WTC11 (cell line): ENCODE data around the gene CFAP77. TPM values are rescaled to one million over a fixed set of nuclear protein-coding genes. Genes with fewer than 3 reads are reported as not detected.

Source experiments
- ATAC-seq: fragments of 200-7000 bp; cut with Tn5 transposase; 2 replicates; pipeline ENCODE4 v1.10.0; 2021; ENCODE audit warnings: mild to moderate bottlenecking, moderate library complexity
- CTCF ChIA-PET: fragments of 300-600 bp; sonication (Branson Sonifier 250); formaldehyde crosslinking; loops from one replicate; lab custom pipeline; 2021; ENCODE audit warnings: antibody characterized with exemption; lab: Charles Lee
- POLR2A ChIA-PET: fragments of 350-600 bp; sonication (Branson Sonifier 250); formaldehyde crosslinking; loops from one replicate; lab custom pipeline; 2021; ENCODE audit warnings: antibody characterized with exemption; lab: Charles Lee
- DNase-seq: peaks from one replicate; pipeline ENCODE4 v3.0.0; 2021; ENCODE audit warnings: low spot score
- H3K27ac Mint-ChIP-seq: 2 replicates; pipeline ENCODE4 v1.8.0; 2021; ENCODE audit warnings: mixed read lengths
- H3K27me3 Mint-ChIP-seq: 2 replicates; pipeline ENCODE4 v1.8.0; 2021; ENCODE audit warnings: low read depth, mild to moderate bottlenecking, moderate library complexity, mixed read lengths
- H3K36me3 Mint-ChIP-seq: 2 replicates; pipeline ENCODE4 v1.8.0; 2021; ENCODE audit warnings: mixed read lengths
- H3K4me1 Mint-ChIP-seq: 2 replicates; pipeline ENCODE4 v1.8.0; 2022; ENCODE audit warnings: mixed read lengths
- H3K4me3 Mint-ChIP-seq: 2 replicates; pipeline ENCODE4 v1.8.0; 2021; ENCODE audit warnings: mild to moderate bottlenecking, moderate library complexity, mixed read lengths
- H3K9me3 Mint-ChIP-seq: 2 replicates; pipeline ENCODE4 v1.8.0; 2021; ENCODE audit warnings: mixed read lengths
- AR ChIP-seq: fragments of 250-450 bp; sonication (Bioruptor Pico); IDR thresholded peaks from 2 replicates; pipeline ENCODE4 v1.9.0; 2021; ENCODE audit warnings: mild to moderate bottlenecking
- ARID4B ChIP-seq: sonication (generic); formaldehyde crosslinking; IDR thresholded peaks from 2 replicates; pipeline ENCODE4 v1.8.0; 2023; ENCODE audit warnings: missing genetic modification reagents, mild to moderate bottlenecking, borderline replicate concordance
- CREB1 ChIP-seq: sonication (generic); formaldehyde crosslinking; IDR thresholded peaks from 2 replicates; pipeline ENCODE4 v1.8.0; 2023; ENCODE audit warnings: mild to moderate bottlenecking, missing genetic modification reagents
- CREM ChIP-seq: sonication (generic); formaldehyde crosslinking; IDR thresholded peaks from 2 replicates; pipeline ENCODE4 v1.8.1; 2022; ENCODE audit warnings: mild to moderate bottlenecking, missing genetic modification reagents, moderate library complexity
- E2F1 ChIP-seq: sonication (generic); formaldehyde crosslinking; IDR thresholded peaks from 2 replicates; pipeline ENCODE4 v1.8.0; 2022; ENCODE audit warnings: mild to moderate bottlenecking, missing genetic modification reagents
- ERG ChIP-seq: fragments of 250-450 bp; sonication (Bioruptor Pico); IDR thresholded peaks from 2 replicates; pipeline ENCODE4 v1.8.0; 2021; ENCODE audit warnings: mild to moderate bottlenecking
- ETV6 ChIP-seq: sonication (generic); formaldehyde crosslinking; IDR thresholded peaks from 2 replicates; pipeline ENCODE4 v1.8.1; 2022; ENCODE audit warnings: mild to moderate bottlenecking, missing genetic modification reagents
- FOXJ3 ChIP-seq: sonication (generic); formaldehyde crosslinking; IDR thresholded peaks from 2 replicates; pipeline ENCODE4 v1.9.0; 2021; ENCODE audit warnings: missing genetic modification reagents, mild to moderate bottlenecking, borderline replicate concordance
- MXD4 ChIP-seq: fragments of 250-450 bp; sonication (Bioruptor Pico); IDR thresholded peaks from 2 replicates; pipeline ENCODE4 v1.8.0; 2021; ENCODE audit warnings: mild to moderate bottlenecking, moderate library complexity, borderline replicate concordance
- NR2C2 ChIP-seq: sonication (generic); formaldehyde crosslinking; IDR thresholded peaks from 2 replicates; pipeline ENCODE4 v1.8.0; 2022; ENCODE audit warnings: mild to moderate bottlenecking, missing genetic modification reagents
- PREB ChIP-seq: sonication (generic); formaldehyde crosslinking; IDR thresholded peaks from 2 replicates; pipeline ENCODE4 v1.8.1; 2022; ENCODE audit warnings: mild to moderate bottlenecking, missing genetic modification reagents, moderate library complexity, borderline replicate concordance
- RELA ChIP-seq: sonication (generic); formaldehyde crosslinking; IDR thresholded peaks from 2 replicates; pipeline ENCODE4 v1.8.1; 2022; ENCODE audit warnings: missing genetic modification reagents, mild to moderate bottlenecking, borderline replicate concordance
- RORB ChIP-seq: fragments of 250-450 bp; sonication (Bioruptor Pico); IDR thresholded peaks from 2 replicates; pipeline ENCODE4 v1.9.0; 2021; ENCODE audit warnings: mild to moderate bottlenecking
- SMAD3 ChIP-seq: sonication (generic); formaldehyde crosslinking; IDR thresholded peaks from 2 replicates; pipeline ENCODE4 v1.8.0; 2022; ENCODE audit warnings: missing genetic modification reagents, mild to moderate bottlenecking, borderline replicate concordance
- SP1 ChIP-seq: sonication (generic); formaldehyde crosslinking; conservative IDR thresholded peaks from 2 replicates; pipeline ENCODE4 v1.8.1; 2022; ENCODE audit warnings: missing genetic modification reagents
- STAT6 ChIP-seq: sonication (generic); formaldehyde crosslinking; conservative IDR thresholded peaks from 2 replicates; pipeline ENCODE4 v1.8.1; 2023; ENCODE audit warnings: mild to moderate bottlenecking, low read depth, missing genetic modification reagents, moderate library complexity
- TEAD1 ChIP-seq: sonication (generic); formaldehyde crosslinking; IDR thresholded peaks from 2 replicates; pipeline ENCODE4 v1.8.0; 2022; ENCODE audit warnings: mild to moderate bottlenecking, missing genetic modification reagents
- TEAD4 ChIP-seq: sonication (generic); formaldehyde crosslinking; IDR thresholded peaks from 2 replicates; pipeline ENCODE4 v1.8.0; 2022; ENCODE audit warnings: mild to moderate bottlenecking, missing genetic modification reagents
- USF1 ChIP-seq: sonication (generic); formaldehyde crosslinking; IDR thresholded peaks from 2 replicates; pipeline ENCODE4 v1.8.0; 2022; ENCODE audit warnings: mild to moderate bottlenecking, missing genetic modification reagents
- ZNF263 ChIP-seq: sonication (generic); formaldehyde crosslinking; IDR thresholded peaks from 2 replicates; pipeline ENCODE4 v1.8.1; 2022; ENCODE audit warnings: low read depth, mild to moderate bottlenecking, moderate library complexity, missing genetic modification reagents
- ZNF416 ChIP-seq: fragments of 250-450 bp; sonication (Bioruptor Pico); IDR thresholded peaks from 2 replicates; pipeline ENCODE4 v1.9.0; 2021; ENCODE audit warnings: mild to moderate bottlenecking, inconsistent platforms
- ZNF423 ChIP-seq: fragments of 250-450 bp; sonication (Bioruptor Pico); IDR thresholded peaks from 2 replicates; pipeline ENCODE4 v2.1.2; 2022; ENCODE audit warnings: mild to moderate bottlenecking, moderate library complexity
- total RNA-seq: library from RNA; stranded (reverse); gene quantifications from 3 replicates; pipeline ENCODE4 v1.2.3, GENCODE V29; 2021

Gene CFAP77
- total RNA-seq, 1 experiment from 2014 or later, result 1.2 TPM

- no peak for DNase-seq
- H3K4me3 Mint-ChIP-seq, result no peak overlapping the region
- ATAC-seq, result no peak
- no peak overlapping the region for H3K27ac Mint-ChIP-seq
- H3K9me3 Mint-ChIP-seq, result peaks cover 14% of the 10 kb centered on the region
- H3K36me3 Mint-ChIP-seq, result peaks cover 9% of the 10 kb centered on the region
- TF ChIP-seq STAT6 (no peak), SP1 (CRISPR knock-in tag) (no peak), ZNF263 (CRISPR knock-in tag) (no peak), SMAD3 (CRISPR knock-in tag) (no peak), CREM (CRISPR knock-in tag) (no peak), E2F1 (no peak), ETV6 (CRISPR knock-in tag) (no peak), RORB (CRISPR knock-in tag) (no peak), ZNF416 (CRISPR knock-in tag) (no peak), PREB (CRISPR knock-in tag) (no peak), TEAD1 (CRISPR knock-in tag) (no peak), FOXJ3 (no peak), NR2C2 (no peak)
- peaks cover 7% of the 10 kb centered on the region for H3K4me1 Mint-ChIP-seq
- no peaks in the 10 kb centered on the region for H3K27me3 Mint-ChIP-seq
- ChIA-PET POLR2A (no interaction called here), CTCF (interaction anchor here (1.3 to 1.7 kb wide), 4 partner anchors 10 to 142 kb away, joined by 3 to 8 read pairs (median 6); no protein-coding TSS in a partner anchor)
Observed at GRCh38 chr9:132556714-132557113, 146.7 kb downstream of the CFAP77 start.

GRCh38 chr9:132557159-132557558, 147.1 kb downstream of the CFAP77 start:
- Mint-ChIP-seq H3K27me3 (no peaks in the 10 kb centered on the region), H3K4me1 (peaks cover 7% of the 10 kb centered on the region), H3K36me3 (peaks cover 9% of the 10 kb centered on the region), H3K4me3 (no peak overlapping the region), H3K27ac (no peak overlapping the region), H3K9me3 (peaks cover 14% of the 10 kb centered on the region)
- DNase-seq, result no peak
- ChIA-PET POLR2A (no interaction called here), CTCF (interaction anchor here (1.3 to 1.6 kb wide), 3 partner anchors 10 to 142 kb away, joined by 3 to 8 read pairs (median 4); no protein-coding TSS in a partner anchor)
- TF ChIP-seq USF1 (no peak), ZNF423 (no peak), MXD4 (no peak), RELA (CRISPR knock-in tag) (no peak), AR (CRISPR knock-in tag) (no peak), ERG (no peak), ARID4B (no peak), CREB1 (no peak), TEAD4 (CRISPR knock-in tag) (no peak)
- no peak for ATAC-seq
